SKM-1 (cell line): ENCODE measurements around the gene CCL16.
A peak's percentile ranks its signal among the peaks of the same experiment; 100 is the strongest.
"Not testable (repeated sequence)": the region's sequence is repeated elsewhere in the genome, so short reads cannot be mapped to it uniquely, and the experiment has no call there.

ENCODE experiments used
- DNase-seq: peaks from one replicate; lab custom pipeline; 2025; ENCODE audit not compliant: unreplicated experiment; lab: John Stamatoyannopoulos, UW

Gene CCL16, protein sequence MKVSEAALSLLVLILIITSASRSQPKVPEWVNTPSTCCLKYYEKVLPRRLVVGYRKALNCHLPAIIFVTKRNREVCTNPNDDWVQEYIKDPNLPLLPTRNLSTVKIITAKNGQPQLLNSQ

DNA sequence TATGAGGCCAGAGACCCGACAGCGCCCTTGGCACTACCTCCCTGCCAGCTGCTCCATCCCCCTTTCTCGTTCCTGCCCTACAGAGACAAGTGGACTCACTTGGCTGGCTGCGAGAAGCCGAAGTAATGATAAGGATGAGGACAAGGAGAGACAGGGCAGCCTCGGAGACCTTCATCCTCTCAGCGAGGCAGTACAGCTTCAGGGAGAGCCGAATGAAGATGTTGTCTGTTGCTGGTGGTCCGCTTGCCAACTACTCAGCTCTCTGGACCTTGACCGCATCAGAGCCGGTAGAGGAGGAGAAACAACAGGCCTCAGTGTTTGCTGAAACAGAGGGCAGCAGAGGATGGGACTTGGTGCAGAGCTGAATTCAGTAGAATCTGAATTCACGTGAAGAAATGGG lies at the start of gene CCL16:
Gene CCL16 (minus strand): TSS at position 252 of the 400 bp plus-strand sequence. CDS start 77 bp downstream, at position 175.
- no peak for DNase-seq

- no peak for DNase-seq
These were observed 49.7 kb upstream of the CCL16 start for GRCh38 chr17:36030956-36031355.

GRCh38 chr17:36027761-36028160 lies 46.5 kb upstream of the CCL16 start:
- no peak for DNase-seq

DNA sequence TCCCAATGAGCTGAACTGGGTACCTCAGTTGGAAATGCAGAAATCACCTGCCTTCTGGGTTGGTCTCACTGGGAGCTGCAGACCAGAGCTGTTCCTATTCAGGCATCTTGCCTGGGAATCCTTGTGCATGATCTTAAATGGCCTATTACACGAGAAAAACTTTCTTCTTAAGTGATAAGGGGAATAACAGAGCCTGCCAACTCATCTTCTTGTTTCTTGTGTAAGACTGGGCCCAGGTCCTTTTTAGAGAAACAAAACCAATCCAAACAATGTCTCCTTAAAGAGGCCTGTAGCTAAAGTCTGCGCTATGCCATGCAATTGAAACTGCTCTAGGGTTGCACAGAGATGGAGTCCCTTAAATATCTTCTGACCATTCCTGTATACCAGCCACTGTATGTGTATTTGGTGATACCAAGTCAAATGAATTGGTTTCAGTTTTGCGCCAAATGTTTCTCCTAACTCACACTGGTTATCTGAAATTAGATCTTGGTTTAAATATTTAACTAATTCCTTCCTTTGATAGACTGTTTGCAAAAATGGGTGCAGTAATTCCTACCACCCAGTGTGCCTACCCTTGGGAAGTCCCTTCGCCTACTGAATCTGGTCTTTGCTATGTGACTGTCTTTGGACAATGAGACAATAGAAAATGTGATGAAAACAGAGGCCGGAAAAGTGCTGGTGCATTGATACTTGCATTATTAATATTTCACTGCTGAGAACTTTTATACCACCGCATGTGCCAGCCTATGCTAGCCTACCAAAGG lies 43.0 kb upstream of the CCL16 start:
- DNase-seq, result no peak

- DNase-seq, result no peak
These were observed 38.1 kb upstream of the CCL16 start for GRCh38 chr17:36019423-36019822.

DNA sequence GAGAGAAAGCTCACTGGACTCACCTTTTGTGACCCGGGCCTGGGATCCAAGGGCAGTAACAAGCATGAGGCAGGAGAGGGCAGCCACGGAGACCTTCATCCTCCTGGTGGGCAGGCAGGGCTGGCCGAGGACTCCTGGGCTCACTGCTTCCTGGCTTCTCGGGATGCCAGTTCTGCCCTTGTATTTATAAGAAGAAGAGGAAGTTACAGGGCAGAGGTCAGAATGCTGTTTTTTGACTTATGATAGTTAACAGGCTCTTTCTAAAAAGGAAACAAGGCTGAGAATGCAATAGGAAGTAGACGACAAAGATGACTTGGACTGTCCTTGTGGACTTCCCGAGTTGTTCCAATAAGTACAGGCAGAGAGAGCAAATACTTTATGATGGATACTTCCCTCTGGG lies 36.5 kb upstream of the CCL16 start, which contains the start of gene CCL23:
Gene CCL23 (minus strand): TSS at position 174 of the 400 bp plus-strand sequence. CDS start 75 bp downstream, at position 99.
- DNase-seq, result peak; percentile 59

DNA sequence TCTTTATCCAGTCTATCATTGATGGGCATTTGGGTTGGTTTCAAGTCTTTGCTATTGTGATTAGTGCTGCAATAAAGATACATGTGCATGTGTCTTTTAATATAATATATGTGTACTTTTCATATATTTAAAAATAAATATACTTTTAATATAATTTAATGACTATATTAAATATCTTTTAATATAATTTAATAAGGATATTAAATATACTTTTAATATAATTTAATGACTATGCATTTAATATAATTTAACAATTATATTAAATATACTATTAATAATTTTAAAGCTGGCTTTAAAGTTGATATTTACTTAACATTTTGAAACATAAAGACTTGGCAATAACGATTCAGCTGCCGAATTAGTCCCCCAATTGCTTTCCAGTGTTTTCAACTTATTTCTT lies 35.3 kb upstream of the CCL16 start:
- no peak for DNase-seq

DNA sequence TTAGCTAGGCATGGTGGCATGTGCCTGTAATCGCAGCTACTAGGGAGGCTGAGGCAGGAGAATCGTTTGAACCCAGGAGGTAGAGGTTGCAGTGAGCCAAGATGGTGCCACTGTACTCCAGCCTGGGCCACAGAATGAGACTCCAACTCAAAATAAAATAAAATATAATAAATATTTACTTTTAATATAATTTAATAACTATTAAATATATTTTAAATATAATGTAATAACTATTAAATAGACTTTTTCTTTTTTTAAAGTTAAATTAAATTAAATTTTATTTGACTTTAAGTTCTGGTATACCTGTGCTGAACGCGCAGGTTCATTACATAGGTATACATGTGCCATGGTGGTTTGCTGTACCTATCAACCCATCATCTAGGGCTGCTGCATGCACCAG lies 34.6 kb upstream of the CCL16 start:
- not testable (repeated sequence) for DNase-seq

DNA sequence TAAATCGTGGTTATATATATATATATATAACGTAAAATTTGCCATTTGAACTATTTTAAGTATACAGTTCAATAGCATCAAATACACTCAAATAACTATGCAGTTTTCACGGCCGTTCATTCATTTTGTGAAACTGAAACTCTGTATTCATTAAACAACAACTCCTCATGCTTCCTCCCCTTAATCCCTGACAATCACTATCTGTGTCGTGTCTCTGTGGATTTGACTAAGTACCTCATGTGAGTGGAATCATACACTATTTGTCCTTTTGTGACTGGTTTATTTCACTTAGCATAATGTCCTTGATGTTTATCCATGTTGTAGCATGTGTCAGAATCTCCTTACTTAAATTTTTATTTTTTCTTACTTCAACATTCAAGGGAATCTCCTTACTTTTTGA lies 33.6 kb upstream of the CCL16 start:
- no peak for DNase-seq

- DNase-seq, result no peak
These were observed 29.9 kb upstream of the CCL16 start for GRCh38 chr17:36011201-36011600.

GRCh38 chr17:36008998-36009665 lies 27.8 kb upstream of the CCL16 start:
- no peak for DNase-seq

- DNase-seq, result no peak
These were observed 23.4 kb upstream of the CCL16 start for GRCh38 chr17:36004594-36005108.

GRCh38 chr17:36002631-36003030 lies 21.3 kb upstream of the CCL16 start:
- no peak for DNase-seq

DNA sequence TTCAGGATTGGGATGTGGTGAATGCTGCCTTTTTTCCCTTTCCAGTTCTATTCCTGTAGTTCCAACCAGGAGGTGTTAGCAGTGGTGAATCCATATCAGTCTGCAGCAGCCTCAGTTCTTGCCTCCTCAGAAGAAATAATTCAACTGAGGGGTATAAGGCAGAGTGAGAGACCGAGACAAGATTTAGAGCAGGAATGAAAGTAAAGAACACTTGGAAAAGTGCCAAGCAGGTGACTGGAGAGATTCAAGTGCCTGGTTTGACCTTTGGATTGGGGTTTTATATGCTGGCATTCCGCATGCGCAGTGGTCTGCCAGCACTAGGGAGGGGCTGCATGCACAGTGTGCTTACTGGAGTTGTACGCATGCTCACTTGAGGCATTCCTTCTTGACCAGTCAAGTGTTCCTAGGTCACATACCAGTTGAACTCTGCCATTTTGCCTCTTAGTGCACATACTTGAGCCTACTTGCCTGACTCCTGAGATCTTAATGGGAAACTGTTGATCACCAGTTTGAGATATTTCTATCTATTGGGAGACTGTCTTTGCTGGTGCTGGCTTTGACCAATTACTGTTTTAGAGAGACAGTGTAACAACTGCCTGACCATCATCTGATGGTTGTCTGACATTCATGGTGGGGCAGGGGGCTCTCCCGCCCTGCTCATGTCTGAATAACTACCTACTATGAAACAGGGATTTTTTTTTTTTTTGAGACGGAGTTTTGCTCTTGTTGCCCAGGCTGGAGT lies 20.7 kb upstream of the CCL16 start:
- no peak for DNase-seq

GRCh38 chr17:36001110-36001771 lies 19.9 kb upstream of the CCL16 start, which contains the start of gene CCL15:
CCL15 (minus strand) TSS chr17:36001553; CDS start chr17:36001492, 61 bp downstream.
- DNase-seq, result no peak

DNA sequence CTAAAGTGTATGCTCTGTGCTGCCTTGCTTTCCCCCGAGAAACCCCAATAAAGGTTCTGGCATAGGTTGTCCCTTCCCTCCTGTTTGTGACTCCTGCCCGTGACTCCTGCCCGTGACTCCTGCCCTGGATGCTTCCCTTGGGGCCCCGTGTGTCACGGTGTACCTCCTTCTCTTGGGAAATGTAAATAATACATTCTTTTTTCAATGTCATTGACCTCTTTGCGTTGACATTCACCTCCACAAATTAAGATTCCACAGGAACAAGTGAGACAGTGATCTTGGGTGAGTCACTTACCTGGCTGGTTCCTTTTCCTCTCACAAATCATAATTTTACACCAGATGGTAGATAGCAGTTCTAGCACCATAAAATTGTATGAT lies 19.4 kb upstream of the CCL16 start:
- DNase-seq, result no peak

DNA sequence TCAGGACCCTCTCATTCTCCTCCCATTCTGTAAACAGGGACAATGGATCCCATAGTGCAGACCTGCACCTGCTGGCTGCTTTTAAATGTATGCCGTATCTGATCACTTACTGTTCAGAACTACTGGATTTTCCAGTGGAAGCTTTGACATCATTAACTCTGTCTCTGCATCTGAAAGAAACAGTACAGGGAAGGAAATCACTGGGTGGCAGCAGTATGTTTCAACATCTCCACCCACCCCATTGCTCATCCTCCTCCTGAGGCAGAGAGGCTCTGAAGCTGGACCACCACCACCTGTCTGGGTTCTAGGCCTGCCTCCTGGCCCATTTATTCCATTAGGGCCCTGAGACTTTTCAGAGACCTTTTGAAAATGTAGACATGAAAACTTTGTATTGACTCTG lies 17.5 kb upstream of the CCL16 start:
- DNase-seq, result no peak

DNA sequence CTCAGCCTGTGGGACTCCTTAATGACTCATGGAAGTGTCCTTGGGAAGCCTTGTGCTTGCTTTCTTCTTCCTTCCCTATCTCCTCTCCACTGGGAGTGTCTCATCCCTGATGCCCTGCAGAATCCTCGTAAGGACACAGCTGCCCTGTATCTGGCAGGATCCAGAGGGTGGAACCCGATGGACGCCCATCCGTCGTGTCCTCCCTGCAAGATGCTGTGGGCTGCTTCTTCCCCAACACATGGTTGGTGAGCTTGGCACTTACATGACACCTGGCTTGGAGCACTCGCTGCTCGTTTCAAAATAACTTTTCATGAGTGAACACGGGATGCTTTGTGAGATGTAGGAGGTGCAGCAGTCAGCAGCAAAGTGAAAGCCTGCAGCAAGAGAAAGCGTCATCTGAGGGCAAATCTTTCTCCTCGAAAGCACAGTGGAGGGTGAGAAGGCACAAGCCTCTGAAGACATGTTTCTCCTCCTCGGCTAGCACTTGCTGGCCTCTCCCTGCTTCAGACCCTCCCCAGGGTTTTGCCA lies 16.8 kb upstream of the CCL16 start:
- DNase-seq, result no peak

- not testable (repeated sequence) for DNase-seq
These were observed 14.0 kb upstream of the CCL16 start for GRCh38 chr17:35995346-35995745.

DNA sequence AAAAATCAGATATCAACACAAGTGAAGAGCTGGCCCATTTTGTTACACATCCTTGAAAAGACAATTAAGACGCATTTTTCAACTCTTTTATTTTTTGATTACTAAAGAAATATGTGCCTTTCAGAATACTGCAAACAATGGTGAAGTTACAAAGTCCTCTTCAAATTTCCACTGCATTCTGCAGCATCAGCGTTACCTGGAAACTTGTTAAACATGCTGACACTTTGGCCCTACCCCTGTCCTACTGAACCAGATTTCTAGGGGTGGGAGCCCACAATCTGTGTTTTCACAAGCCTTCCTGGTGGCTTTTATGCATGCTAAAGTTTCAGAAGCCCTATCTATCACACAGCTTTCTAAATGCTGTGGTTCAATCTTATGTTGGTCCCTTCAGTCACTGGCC lies 9.8 kb upstream of the CCL16 start:
- no peak for DNase-seq
